ENCODE measurements around the gene CAMK1G.

CAMK1G gene

DNA sequence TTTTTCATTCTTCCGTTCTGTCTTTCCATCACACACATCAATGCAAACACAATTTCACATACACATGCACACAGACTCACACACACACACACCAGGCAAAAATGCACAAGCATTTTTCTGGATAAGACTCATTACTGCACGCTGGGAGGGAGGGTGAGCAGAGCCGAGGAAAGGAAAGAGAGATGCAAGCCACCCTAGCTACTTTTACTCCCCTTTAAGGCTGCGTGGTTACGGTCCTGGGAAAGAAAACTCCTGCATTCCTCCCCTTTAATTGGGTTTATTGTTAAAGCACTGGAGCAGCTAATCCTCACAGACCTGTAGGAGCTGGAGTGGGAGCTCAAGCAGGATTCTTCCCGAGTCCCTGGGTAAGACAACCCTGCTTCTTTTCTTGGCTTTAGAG, at the start of gene CAMK1G:
CAMK1G (plus strand) TSS at position 307 of the 400 bp plus-strand sequence. CDS start 11,270 bp downstream, outside the sequence.
- DNase-seq = no peak

- no peak for DNase-seq
These were observed 48.8 kb upstream of the CAMK1G start for GRCh38 chr1:209534496-209535250.

DNA sequence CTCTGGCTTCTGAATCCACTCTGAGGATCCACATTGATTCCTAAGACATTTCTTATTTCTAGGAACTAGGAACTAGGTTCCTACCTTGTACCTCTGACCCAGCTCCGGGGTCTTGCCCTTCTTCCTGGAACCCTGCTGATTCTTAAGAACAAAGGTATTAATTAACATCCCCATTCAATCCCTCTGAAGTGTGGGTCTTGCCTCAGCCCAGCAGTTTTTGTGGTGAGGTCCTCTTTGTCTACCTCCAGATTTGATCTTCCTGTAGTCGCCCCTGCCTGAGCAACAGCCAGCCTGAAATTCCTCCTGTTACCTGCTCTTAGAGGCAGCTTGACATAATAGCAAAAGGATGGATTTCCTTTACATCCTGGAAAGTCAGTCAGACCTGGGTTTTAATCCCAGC, 46.7 kb upstream of the CAMK1G start:
- no peak for DNase-seq

- DNase-seq = no peak
These were observed 46.0 kb upstream of the CAMK1G start for GRCh38 chr1:209537336-209538114.

- DNase-seq = no peak
These were observed 43.9 kb upstream of the CAMK1G start for GRCh38 chr1:209539576-209539975.

GRCh38 chr1:209542585-209542984, 40.9 kb upstream of the CAMK1G start:
- no peak for DNase-seq

GRCh38 chr1:209544098-209544497, 39.4 kb upstream of the CAMK1G start:
- no peak for DNase-seq

DNA sequence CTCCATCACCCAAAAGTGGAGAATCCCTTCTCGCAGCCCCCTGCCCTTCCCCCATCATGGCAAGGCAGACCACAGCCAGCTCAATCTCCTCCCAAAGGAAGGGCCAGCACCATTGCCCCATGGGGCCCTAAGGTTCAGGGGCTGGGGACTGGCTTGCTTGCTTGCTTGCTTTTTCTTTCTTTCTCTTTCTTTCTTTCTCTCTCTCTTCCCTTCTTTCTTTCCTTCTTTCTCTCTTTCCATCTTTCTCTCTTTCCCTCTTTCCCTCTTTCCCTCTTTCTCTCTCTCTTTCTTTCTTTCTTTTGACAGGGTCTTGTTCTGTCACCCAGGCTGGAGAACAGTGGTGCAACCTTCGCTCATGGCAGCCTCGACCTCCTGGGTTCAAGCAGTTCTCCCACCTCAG, 38.1 kb upstream of the CAMK1G start:
- no peak for DNase-seq

- DNase-seq = no peak
These were observed 37.0 kb upstream of the CAMK1G start for GRCh38 chr1:209546390-209547085.

GRCh38 chr1:209547626-209548025, 35.9 kb upstream of the CAMK1G start:
- no peak for DNase-seq

GRCh38 chr1:209549443-209550205, 33.9 kb upstream of the CAMK1G start:
- no peak for DNase-seq

DNA sequence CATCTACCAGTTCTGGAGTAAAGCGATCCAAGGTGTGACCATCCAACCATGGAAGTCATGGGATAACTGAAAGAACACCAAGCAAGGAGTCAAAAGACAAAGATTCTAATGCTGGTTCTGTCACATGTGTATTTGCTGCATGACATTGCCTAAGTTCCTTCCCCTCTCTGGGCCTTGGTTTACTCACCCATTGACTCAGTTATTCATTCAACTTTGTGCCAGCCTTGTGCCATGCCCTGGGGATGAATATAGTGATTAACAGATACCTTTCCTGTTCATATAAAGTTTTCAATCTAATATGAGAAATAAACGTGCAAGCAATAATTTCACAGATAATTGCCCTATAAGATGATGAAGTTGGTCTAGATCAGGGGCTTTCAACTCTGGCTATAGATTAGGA, 33.0 kb upstream of the CAMK1G start:
- DNase-seq = no peak

- no peak for DNase-seq
These were observed 30.9 kb upstream of the CAMK1G start for GRCh38 chr1:209552406-209553264.

DNA sequence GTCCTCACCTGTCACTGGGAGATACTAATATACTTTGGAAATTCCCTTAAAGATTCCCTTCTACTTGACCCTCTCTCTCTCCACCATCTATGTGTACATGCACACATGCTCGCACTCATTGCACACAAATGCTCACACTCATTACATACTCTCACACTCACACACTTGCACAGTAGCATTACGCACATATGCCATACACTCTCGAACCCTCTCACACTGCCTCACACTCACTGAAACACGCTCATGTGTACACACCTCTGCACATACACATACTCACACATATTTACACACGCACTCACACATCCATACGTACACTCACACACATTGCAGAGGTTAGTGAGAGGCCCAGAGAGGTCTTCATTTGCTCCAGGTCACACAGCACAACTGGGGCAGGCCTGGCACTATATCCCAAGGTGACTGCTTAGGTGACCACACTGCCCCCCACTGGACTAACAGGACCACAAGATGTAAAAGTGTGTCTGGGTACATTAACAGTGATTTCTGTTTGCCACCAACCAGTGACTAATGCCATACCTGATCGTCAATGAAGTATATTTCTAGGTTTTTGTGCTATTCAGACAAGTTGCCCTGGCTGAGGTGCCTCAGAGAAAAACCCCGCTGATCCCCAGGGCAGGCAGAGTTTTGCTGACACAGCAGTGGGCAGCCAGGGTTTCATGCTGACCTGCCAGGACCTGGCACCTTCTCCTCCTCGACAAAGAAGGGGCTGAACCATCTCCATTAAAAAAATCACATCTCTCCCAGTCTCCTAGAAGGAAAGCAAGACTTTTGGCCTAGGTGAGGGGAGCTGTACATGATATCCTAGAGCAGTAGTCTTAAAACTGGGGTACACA, 28.5 kb upstream of the CAMK1G start:
- no peak for DNase-seq

DNA sequence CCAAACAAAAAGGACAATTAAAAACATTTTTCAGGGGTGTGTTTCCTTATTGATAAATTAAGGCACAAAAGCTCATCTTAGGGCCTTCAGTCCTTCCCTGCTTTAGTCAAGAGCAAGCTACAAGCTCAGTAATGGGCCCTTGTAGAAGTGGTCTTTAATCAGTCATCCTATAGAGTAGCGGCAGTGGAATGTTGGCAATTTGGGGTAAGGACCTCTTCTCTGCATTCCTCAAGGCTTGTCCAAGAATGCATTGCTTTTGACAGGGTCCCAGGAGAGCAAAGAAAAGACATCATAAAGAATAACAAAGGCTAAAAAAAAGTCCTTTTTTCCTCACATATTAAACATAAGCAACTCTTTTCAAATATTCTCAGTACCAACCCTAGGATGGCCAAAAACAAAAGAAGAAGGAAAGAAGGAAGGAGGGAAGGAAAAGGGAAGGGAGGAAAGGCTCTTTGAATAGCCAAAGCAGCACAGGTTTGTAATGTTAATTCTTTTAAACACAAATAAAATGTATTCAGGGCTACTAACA, 27.3 kb upstream of the CAMK1G start:
- DNase-seq = no peak

DNA sequence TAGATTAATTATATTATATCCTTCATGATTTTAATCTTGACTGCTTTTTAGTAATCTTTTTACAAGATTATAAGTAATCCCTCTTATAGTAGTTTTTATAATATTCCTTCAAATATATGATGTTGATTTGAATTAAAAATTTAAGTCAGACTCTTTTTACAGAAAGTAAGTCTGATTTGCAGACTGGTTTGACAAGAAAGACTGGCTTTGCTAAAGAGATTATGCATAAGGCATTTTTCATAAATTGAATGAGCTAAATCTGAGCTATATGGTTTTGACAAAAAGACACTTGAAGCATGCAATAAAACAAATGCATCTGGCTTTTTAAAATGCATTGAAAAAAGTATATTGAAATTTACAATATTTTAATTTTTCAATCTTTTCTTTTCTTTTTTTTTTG, 26.3 kb upstream of the CAMK1G start:
- no peak for DNase-seq

- no peak for DNase-seq
These were observed 23.0 kb upstream of the CAMK1G start for GRCh38 chr1:209560529-209560928.

DNA sequence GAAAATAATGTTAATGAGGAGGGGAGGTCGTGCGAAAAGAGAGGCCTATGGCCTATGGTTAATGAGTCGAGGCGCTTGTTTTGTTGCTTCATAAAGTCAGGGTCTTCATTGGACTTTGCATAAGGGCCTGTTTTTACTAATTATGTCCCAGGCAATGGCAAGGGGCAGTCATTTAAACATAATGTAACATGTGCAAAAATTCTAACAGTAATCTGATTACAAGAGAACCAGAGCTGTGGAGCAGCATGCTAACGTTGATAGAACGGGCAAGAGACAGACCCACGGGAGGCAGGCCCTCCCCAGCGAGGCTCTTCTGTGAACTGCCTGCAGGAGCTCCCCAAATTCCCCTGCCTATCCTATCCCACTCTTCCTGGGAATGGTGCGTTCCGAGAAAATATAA, 22.6 kb upstream of the CAMK1G start:
- no peak for DNase-seq

DNA sequence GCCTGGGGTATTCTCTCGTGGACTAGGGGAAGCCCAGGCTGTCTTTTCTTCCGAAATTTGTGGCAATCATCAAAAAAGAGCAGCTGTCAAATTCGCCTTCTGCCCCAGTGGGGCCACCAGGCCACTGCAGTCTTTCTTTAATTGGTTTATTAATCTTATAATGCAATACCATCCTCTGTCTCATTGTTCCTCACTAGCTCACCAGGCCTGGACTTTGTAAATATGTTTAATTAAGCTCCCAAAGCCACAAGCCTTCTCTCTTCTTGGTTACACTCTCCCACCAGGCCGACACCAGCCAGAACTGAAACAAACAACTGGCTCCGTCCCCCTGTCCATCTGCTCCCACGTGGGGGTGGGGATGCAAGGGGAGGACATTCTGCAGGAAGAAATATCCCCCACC, 22.0 kb upstream of the CAMK1G start:
- no peak for DNase-seq

- no peak for DNase-seq
These were observed 18.7 kb upstream of the CAMK1G start for GRCh38 chr1:209564849-209565248.
